Measurements from ENCODE around the gene PLSCR2. TPM values are rescaled to one million over a fixed set of nuclear protein-coding genes. Genes with fewer than 3 reads are reported as not detected.

Gene PLSCR2
- total and polyA plus RNA-seq, 2 of the 8 experiments (the other 6 are each of a cell fraction or from before 2014, with no cell fraction given): not detected

- TF ChIP-seq POLR2A (IDR thresholded peaks at IDR 0.05; ENCODE audit: control extremely low read depth in 1 of 2, low read depth in 2 of 2, low read length in 2 of 2): no peak
These were observed 64.9 kb downstream of the PLSCR2 start (continued) for GRCh38 chr3:146404436-146404835.

GRCh38 chr3:146403792-146404191 is 65.6 kb downstream of the PLSCR2 start:
- Histone ChIP-seq H3K4ac (replicated peaks; ENCODE audit: insufficient read length, low read depth, low read length) (no peak overlapping the region), H2AFZ (ENCODE audit: low read length) (no peak overlapping the region), H3K56ac (replicated peaks; ENCODE audit: insufficient read length, low read depth, low read length) (no peak overlapping the region), H4K20me1 (replicated peaks in 1 of 2; ENCODE audit: control insufficient read depth in 1 of 2, insufficient read depth in 2 of 2, low read length in 2 of 2) (no peaks in the 10 kb centered on the region), H3K9me3 (ENCODE audit: insufficient read depth in 2 of 2, low read depth in 1 of 2, low read length in 1 of 2) (no peaks in the 10 kb centered on the region), H3K79me1 (ENCODE audit: low read depth, low read length) (no peaks in the 10 kb centered on the region), H3K4me2 (ENCODE audit: insufficient read depth in 1 of 2, low read depth in 2 of 2, low read length in 2 of 2) (no peak overlapping the region), H4K91ac (replicated peaks; ENCODE audit: insufficient read length, low read length) (no peak overlapping the region), H3K23ac (ENCODE audit: insufficient read length) (no peak overlapping the region), H4K8ac (ENCODE audit: extremely low read depth, insufficient read depth, low read length) (no peak overlapping the region), H3K79me2 (ENCODE audit: control insufficient read depth in 1 of 2, insufficient read depth in 2 of 2, low read length in 2 of 2) (no peaks in the 10 kb centered on the region), H2BK20ac (ENCODE audit: low read length) (no peak overlapping the region), H3K27me3 (replicated peaks in 1 of 4; ENCODE audit: control insufficient read depth in 3 of 4, extremely low read depth in 1 of 4, insufficient read depth in 3 of 4, low read length in 3 of 4) (no peaks in the 10 kb centered on the region), H3K14ac (ENCODE audit: insufficient read length) (no peak overlapping the region), H3K36me3 (ENCODE audit: control insufficient read depth in 2 of 4, insufficient read depth in 4 of 4, low read length in 3 of 4) (no peaks in the 10 kb centered on the region), H2BK5ac (ENCODE audit: low read depth, low read length) (no peak overlapping the region), H2BK120ac (replicated peaks; ENCODE audit: low read depth, low read length) (no peak overlapping the region), H2AK5ac (ENCODE audit: low read depth, low read length) (no peak overlapping the region), H3K4me3 (ENCODE audit: extremely low read depth in 1 of 4, insufficient read depth in 2 of 4, low read depth in 3 of 4, low read length in 4 of 4) (no peak overlapping the region), H3K18ac (ENCODE audit: extremely low read depth, low read length) (no peak overlapping the region), H4K5ac (ENCODE audit: insufficient read length, low read depth, low read length) (no peak overlapping the region), H3K4me1 (replicated peaks in 1 of 4; ENCODE audit: control insufficient read depth in 3 of 4, insufficient read depth in 4 of 4, low read length in 3 of 4) (peaks cover 0 to 4% (median under 1%) of the 10 kb centered on the region in 4 experiments; a peak in 2 of 7 replicates), H3K27ac (ENCODE audit: low read depth, low read length) (no peak overlapping the region), H2BK15ac (ENCODE audit: low read length) (no peak overlapping the region), H3K23me2 (ENCODE audit: low read depth, low read length) (no peaks in the 10 kb centered on the region), H2BK12ac (ENCODE audit: low read depth, low read length) (no peak overlapping the region), H3K9ac (replicated peaks in 1 of 4; ENCODE audit: extremely low read depth in 1 of 4, low read depth in 3 of 4, low read length in 3 of 4) (no peak overlapping the region)
- FAIRE-seq (no peak), DNase-seq (ENCODE audit: low read depth in 1 of 2, low spot score in 2 of 2) (no peak)
- POLR2A ChIA-PET (ENCODE audit: partially characterized antibody): no interaction called here
- WGBS, 2 experiments (ENCODE audit: extremely low coverage in 1 of 2, insufficient coverage in 1 of 2, insufficient read length in 1 of 2, insufficient replicate concordance in 2 of 2, low coverage in 1 of 2, low lambda C conversion rate in 2 of 2, missing lambda C conversion rate in 1 of 2): 86 to 96% methylated on average over 3 of the region's 3 CpGs
- TF ChIP-seq BCL11A (IDR thresholded peaks at IDR 0.05; ENCODE audit: low read depth in 2 of 2, low read length in 2 of 2): no peak
- TF ChIP-seq CBX5 (IDR thresholded peaks at IDR 0.05; ENCODE audit: low read depth, low read length): no peak
- no peak for TF ChIP-seq NANOG (IDR thresholded peaks at IDR 0.05; ENCODE audit: insufficient read depth, low read depth, low read length, poor library complexity, severe bottlenecking)
- TF ChIP-seq TBP (IDR thresholded peaks at IDR 0.05; ENCODE audit: low read depth, low read length): no peak
- TF ChIP-seq CHD1 (IDR thresholded peaks at IDR 0.05; ENCODE audit: low read depth, low read length): no peak
- TF ChIP-seq KDM5A (IDR thresholded peaks at IDR 0.05; ENCODE audit: low read length): no peak
- no peak for TF ChIP-seq POLR2AphosphoS5 (IDR thresholded peaks at IDR 0.05; ENCODE audit: low read depth, low read length)
- TF ChIP-seq EP300 (IDR thresholded peaks at IDR 0.05; ENCODE audit: borderline replicate concordance in 1 of 2, low read depth in 2 of 2, low read length in 2 of 2): no peak
- TF ChIP-seq RXRA (IDR thresholded peaks at IDR 0.05; ENCODE audit: insufficient read depth, low read depth, low read length): no peak
- TF ChIP-seq SP4 (IDR thresholded peaks at IDR 0.05; ENCODE audit: low read length): no peak
- no peak for TF ChIP-seq BRCA1 (IDR thresholded peaks at IDR 0.05; ENCODE audit: low read depth, low read length)
- CTCF ChIA-PET (ENCODE audit: partially characterized antibody): no interaction called here
